KG1 (cell line): ENCODE results near the gene CEPT1.

Experiments used
- DNase-seq: peaks from one replicate; lab custom pipeline; 2025; lab: John Stamatoyannopoulos, UW

The CEPT1 gene

DNA sequence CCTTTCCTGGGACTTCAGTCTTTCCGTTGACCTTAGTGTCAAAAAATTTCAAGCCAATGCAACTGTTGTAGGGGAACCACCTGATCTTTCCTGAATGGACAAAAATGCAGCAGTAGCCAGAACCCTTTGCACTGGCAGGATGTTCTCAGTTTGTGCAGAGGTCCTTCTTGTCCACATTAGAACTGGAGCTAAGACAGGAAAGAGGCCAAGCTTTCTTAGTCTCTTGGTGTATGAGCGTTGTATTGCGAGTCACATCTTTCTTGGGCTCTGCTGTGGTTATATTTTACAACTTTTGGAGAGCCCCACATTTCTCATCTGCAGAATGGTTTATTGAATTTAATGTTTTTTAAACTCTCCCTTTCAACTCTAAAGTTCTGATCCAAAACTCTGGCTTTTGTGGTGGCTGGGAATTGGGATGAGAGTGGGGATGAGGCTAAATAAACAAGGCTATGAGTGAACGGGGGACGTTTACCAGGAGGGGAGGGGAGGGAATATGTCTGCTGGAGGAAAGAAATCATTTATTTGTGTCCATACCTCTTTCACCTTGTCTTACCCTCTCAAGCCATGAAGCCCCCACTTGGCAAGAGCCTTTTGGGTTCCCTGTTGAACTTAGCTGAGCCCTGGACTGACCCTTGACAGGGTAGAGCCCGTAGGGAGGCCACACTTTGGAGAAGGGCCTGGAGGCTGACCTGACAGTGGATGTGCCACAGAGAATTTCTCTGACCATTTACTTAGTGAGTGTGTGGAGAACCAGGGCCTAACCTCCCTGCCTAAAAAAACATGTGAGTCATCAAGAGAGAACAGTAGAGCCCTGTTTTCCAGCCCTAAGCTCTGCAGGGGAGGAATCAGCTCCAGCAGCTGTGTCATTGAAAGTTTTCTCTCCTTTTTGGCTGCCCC is 88.1 kb downstream of the CEPT1 start:
- no peak for DNase-seq

DNA sequence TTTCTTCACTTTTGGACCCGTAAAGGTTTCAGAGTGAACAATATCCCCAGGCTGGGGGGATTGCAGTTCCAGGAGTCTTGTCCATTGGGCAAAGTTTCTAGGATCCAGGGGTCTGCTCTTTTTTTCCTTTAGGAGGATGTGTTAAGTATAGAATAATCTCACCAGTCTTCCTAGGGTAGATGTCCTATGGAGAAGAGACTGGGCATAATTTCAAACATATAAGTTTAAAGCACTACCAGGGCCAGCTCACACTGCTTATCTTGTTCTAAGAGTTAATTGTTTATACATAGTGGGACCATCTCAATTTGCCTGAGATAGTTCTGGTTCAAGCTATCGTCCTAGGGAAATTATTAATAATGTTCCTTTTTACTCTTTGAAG is 88.7 kb downstream of the CEPT1 start:
- DNase-seq, result no peak

DNA sequence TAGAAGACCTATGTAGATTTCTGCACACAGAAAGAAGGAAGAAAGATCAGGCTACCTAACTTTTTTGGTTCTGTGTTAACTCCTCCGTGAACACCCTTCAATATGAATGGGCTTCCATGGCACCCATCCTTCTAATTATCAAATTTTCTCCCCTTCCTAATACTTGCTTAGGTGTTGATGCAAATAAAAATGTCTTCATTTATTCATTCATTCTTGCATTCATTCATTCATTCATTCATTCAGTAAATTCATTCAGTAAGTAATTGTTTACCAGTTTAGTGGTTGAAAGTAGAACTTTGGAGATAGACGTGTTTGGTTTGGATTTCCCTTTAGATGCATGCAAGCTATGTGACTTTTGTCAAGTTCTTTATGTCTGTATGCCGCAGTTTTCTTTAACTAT is 92.1 kb downstream of the CEPT1 start:
- DNase-seq, result no peak

DNA sequence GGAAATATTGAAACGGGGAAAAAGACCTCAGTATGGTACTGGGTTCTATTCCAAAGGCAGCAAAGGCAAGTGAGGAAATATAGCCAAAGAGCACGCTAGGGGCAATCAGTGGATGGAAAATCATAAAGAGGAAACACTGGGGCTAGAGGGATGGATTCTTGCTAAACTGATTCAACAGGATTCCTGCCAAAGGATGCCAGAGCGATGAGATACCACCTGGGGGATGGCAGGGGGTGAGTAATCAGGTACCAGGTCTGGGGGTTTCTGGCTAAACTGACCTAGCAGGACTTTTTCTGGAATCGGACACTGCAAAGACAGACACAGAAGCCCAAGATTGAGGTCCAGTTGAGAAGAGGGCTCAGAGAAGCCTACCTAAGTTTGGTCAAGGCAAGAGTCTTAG is 94.2 kb downstream of the CEPT1 start:
- DNase-seq, result no peak
